BJ (cell line): ENCODE measurements around the gene SF3B1. TPM values are rescaled to one million over a fixed set of nuclear protein-coding genes. Genes with fewer than 3 reads are reported as not detected.
"Not testable (repeated sequence)": the region's sequence is repeated elsewhere in the genome, so short reads cannot be mapped to it uniquely, and the experiment has no call there.

ENCODE experiments used
- CTCF ChIA-PET: fragments of 350-600 bp; formaldehyde crosslinking; extraction: SDS; loops from one replicate; lab custom pipeline; 2021; ENCODE audit warnings: antibody characterized with exemption, inconsistent platforms; lab: Yijun Ruan, JAX
- POLR2A ChIA-PET: fragments of 300-600 bp; sonication (Branson Sonifier 250); formaldehyde crosslinking; extraction: SDS; loops from one replicate; lab custom pipeline; 2021; ENCODE audit warnings: antibody characterized with exemption; lab: Charles Lee
- DNase-seq: peaks from one replicate; pipeline ENCODE4 v3.0.0-alpha.2; 2011; ENCODE audit warnings: low read depth
- H3K27me3 ChIP-seq: 2 replicates; pipeline ENCODE4 v1.6.0; 2011; ENCODE audit warnings: low read length; ENCODE audit not compliant: control insufficient read depth, insufficient read depth
- H3K36me3 ChIP-seq: 2 replicates; pipeline ENCODE4 v1.5.1; 2011; ENCODE audit warnings: low read length; ENCODE audit not compliant: control insufficient read depth, insufficient read depth
- H3K4me3 ChIP-seq: 2 replicates; pipeline ENCODE4 v1.5.1; 2011; ENCODE audit warnings: low read depth, mild to moderate bottlenecking, control low read depth, low read length
- CTCF ChIP-seq: IDR thresholded peaks from 2 replicates; pipeline ENCODE4 v1.5.1; 2011; ENCODE audit warnings: low read depth, mild to moderate bottlenecking, control low read depth, inconsistent platforms, low read length, moderate library complexity; ENCODE audit not compliant: insufficient read depth
- polyA minus RNA-seq: library from RNA; depleted of rRNA, polyadenylated mRNA; stranded (reverse); fragments of >200 nt; gene quantifications from 2 replicates; pipeline ENCODE4 v1.2.3, GENCODE V29; 2011; rRNA and poly(A)+ RNA removed
- polyA plus RNA-seq: library from polyadenylated mRNA; depleted of rRNA; stranded (reverse); fragments of >200 nt; gene quantifications from 2 replicates; pipeline ENCODE4 v1.2.3, GENCODE V29; 2011; rRNA removed

The SF3B1 gene
- 187 and 398 TPM in 2 replicates for polyA plus RNA-seq
- 76.0 and 105 TPM in 2 replicates for polyA minus RNA-seq

GRCh38 chr2:197434541-197435513 is at the start of gene SF3B1:
Gene SF3B1, minus strand, starts transcription at chr2:197435028. Its CDS starts 29 bp downstream, at chr2:197434999.
- H3K36me3 ChIP-seq, result no peaks in the 10 kb centered on the region
- peak; percentile 90 for DNase-seq
- ChIA-PET CTCF (interaction anchor here (0.6 kb wide), 1 partner anchor 355 kb away, joined by 5 read pairs; no protein-coding TSS in a partner anchor), POLR2A (interaction anchor here (1.1 to 2.8 kb wide), 2 partner anchors 18 to 65 kb away, joined by 4 to 18 read pairs; partner anchors contain the start of genes COQ10B, HSPD1 and HSPE1)
- no peaks in the 10 kb centered on the region for H3K27me3 ChIP-seq
- no peak for TF ChIP-seq CTCF
- H3K4me3 ChIP-seq, result peak within 1 kb of the TSS; percentile 86

- POLR2A ChIA-PET, DNase-seq, H3K36me3 ChIP-seq, H3K4me3 ChIP-seq, H3K27me3 ChIP-seq: not testable (repeated sequence)
- CTCF ChIA-PET, result interaction anchor here (0.6 kb wide), 1 partner anchor 9 kb away, joined by 3 read pairs; no protein-coding TSS in a partner anchor
Observed at GRCh38 chr2:197484248-197484647, 49.4 kb upstream of the SF3B1 start.

GRCh38 chr2:197480165-197481036 is 45.6 kb upstream of the SF3B1 start:
- Histone ChIP-seq H3K36me3 (peaks cover 3% of the 10 kb centered on the region), H3K4me3 (no peak overlapping the region), H3K27me3 (no peaks in the 10 kb centered on the region)
- DNase-seq, result no peak
- TF ChIP-seq CTCF, result no peak
- ChIA-PET CTCF (interaction anchor here (1.0 kb wide), 1 partner anchor 11 kb away, joined by 4 read pairs; no protein-coding TSS in a partner anchor), POLR2A (no interaction called here)

- TF ChIP-seq CTCF, result no peak
- no peaks in the 10 kb centered on the region for H3K27me3 ChIP-seq
- POLR2A ChIA-PET, result no interaction called here
- DNase-seq, result no peak
- CTCF ChIA-PET, result no interaction called here
- H3K4me3 ChIP-seq, result no peak overlapping the region
- peaks cover 4% of the 10 kb centered on the region for H3K36me3 ChIP-seq
Observed at GRCh38 chr2:197477797-197478196, 43.0 kb upstream of the SF3B1 start.

- no peaks in the 10 kb centered on the region for H3K27me3 ChIP-seq
- H3K36me3 ChIP-seq, result peaks cover 6% of the 10 kb centered on the region
- DNase-seq, result no peak
- H3K4me3 ChIP-seq, result no peak overlapping the region
- CTCF ChIA-PET, result no interaction called here
- POLR2A ChIA-PET, result no interaction called here
- TF ChIP-seq CTCF, result no peak
Observed at GRCh38 chr2:197472166-197472565, 37.3 kb upstream of the SF3B1 start.
